Endometrial microvascular endothelial cells (primary cell): Measurements from ENCODE around the gene QPRT. TPM values are rescaled to one million over a fixed set of nuclear protein-coding genes. Genes with fewer than 3 reads are reported as not detected.
"Not testable (repeated sequence)": the region's sequence is repeated elsewhere in the genome, so short reads cannot be mapped to it uniquely, and the experiment has no call there.

Source experiments
- in situ Hi-C: cut with HindIII; loops from 2 replicates; pipeline ENCODE4 v1.10.0; 2017; ENCODE audit warnings: low sequenced_read_pairs, low pct_unique_long_range_greater_than_20kb; ENCODE audit errors: inconsistent ontology term
- total RNA-seq: library from RNA; depleted of rRNA; stranded (reverse); fragments of >200 nt; gene quantifications from one replicate; pipeline ENCODE4 v1.2.3, GENCODE V29; 2015; ENCODE audit errors: inconsistent ontology term

QPRT gene
- total RNA-seq, 1 donor from 2014 or later = not detected

- in situ Hi-C loops = no loop called here
Measured at GRCh38 chr16:29686740-29687332, 7.9 kb downstream of the QPRT start.

GRCh38 chr16:29687755-29688154 lies 8.8 kb downstream of the QPRT start:
- in situ Hi-C loops = no loop called here

GRCh38 chr16:29688172-29688571 lies 9.2 kb downstream of the QPRT start:
- in situ Hi-C loops = no loop called here

GRCh38 chr16:29689490-29690351 lies 10.7 kb downstream of the QPRT start:
- in situ Hi-C loops = not testable (repeated sequence)

- in situ Hi-C loops = not testable (repeated sequence)
Measured at GRCh38 chr16:29692606-29693005, 13.6 kb downstream of the QPRT start.

GRCh38 chr16:29694384-29695195 lies 15.6 kb downstream of the QPRT start:
- in situ Hi-C loops = no loop called here

- in situ Hi-C loops = not testable (repeated sequence)
Measured at GRCh38 chr16:29695675-29696074, 16.7 kb downstream of the QPRT start.

GRCh38 chr16:29696881-29697331 lies 17.9 kb downstream of the QPRT start:
- in situ Hi-C loops = no loop called here

GRCh38 chr16:29697391-29697790 lies 18.4 kb downstream of the QPRT start:
- in situ Hi-C loops = no loop called here

GRCh38 chr16:29698042-29698441 lies 19.1 kb downstream of the QPRT start:
- in situ Hi-C loops = no loop called here

- in situ Hi-C loops = no loop called here
Measured at GRCh38 chr16:29698484-29699323, 19.7 kb downstream of the QPRT start.

GRCh38 chr16:29699324-29700219 lies 20.6 kb downstream of the QPRT start:
- in situ Hi-C loops = no loop called here

- in situ Hi-C loops = no loop called here
Measured at GRCh38 chr16:29700253-29700987, 21.4 kb downstream of the QPRT start.

GRCh38 chr16:29701214-29701555 lies 22.2 kb downstream of the QPRT start:
- in situ Hi-C loops = no loop called here

GRCh38 chr16:29702269-29702668 lies 23.3 kb downstream of the QPRT start:
- in situ Hi-C loops = no loop called here

GRCh38 chr16:29705030-29705429 lies 26.1 kb downstream of the QPRT start:
- in situ Hi-C loops = no loop called here

- in situ Hi-C loops = not testable (repeated sequence)
Measured at GRCh38 chr16:29707160-29707559, 28.2 kb downstream of the QPRT start.
